HG02798 (cell line): Measurements from ENCODE around the gene PPP4R2.
"Not testable (repeated sequence)": the region's sequence is repeated elsewhere in the genome, so short reads cannot be mapped to it uniquely, and the experiment has no call there.

Experiments used
- ATAC-seq: cut with Tn5 transposase; IDR thresholded peaks from one replicate; pipeline ENCODE4 v1.9.1; 2021; ENCODE audit warnings: mild to moderate bottlenecking; ENCODE audit not compliant: unreplicated experiment, poor library complexity

Gene PPP4R2

GRCh38 chr3:73061416-73061815 is 64.8 kb downstream of the PPP4R2 start, which contains the start of gene EBLN2:
Gene EBLN2 (plus strand): TSS chr3:73061659. CDS start chr3:73062082, 423 bp downstream.
- ATAC-seq: no peak

DNA sequence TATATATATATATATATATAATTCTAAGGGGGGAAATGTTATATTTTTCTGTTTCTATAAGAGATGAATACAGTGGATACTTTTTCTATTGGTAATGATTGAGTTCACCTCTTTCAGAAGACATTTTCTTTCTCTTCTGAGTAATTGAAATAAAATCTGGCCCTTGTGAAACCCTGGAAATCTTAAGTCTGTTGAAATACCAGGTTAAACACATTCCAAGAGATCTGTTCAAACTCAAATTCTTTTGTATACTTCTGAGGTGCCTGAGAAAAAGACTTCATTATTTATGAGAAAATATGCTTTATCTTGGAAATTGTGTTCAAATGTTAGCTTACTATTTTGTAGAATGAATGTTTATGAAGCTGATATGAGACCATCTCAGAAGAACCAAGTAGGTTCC is 69.6 kb downstream of the PPP4R2 start:
- not testable (repeated sequence) for ATAC-seq

GRCh38 chr3:73068419-73068818 is 71.8 kb downstream of the PPP4R2 start:
- no peak for ATAC-seq

DNA sequence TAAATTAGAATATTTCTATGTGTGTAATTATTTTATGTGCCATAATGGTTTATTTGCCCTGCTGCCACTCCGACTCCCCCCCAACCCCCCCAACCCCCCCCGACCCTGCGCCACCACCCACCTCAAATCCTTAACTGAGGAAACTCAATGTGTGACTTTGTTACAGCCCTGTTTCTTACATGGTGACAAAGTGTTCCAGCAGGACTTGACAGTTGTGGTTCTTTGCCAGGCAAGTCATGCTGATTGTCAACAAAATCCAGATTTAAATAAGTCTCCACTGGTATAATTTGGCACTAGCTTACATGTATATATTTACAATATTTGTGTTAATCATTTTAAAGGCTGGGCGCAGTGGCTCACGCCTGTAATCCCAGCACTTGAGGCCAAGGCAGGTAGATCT is 72.6 kb downstream of the PPP4R2 start:
- no peak for ATAC-seq

- ATAC-seq: no peak
These were observed 73.3 kb downstream of the PPP4R2 start for GRCh38 chr3:73069775-73070444.

DNA sequence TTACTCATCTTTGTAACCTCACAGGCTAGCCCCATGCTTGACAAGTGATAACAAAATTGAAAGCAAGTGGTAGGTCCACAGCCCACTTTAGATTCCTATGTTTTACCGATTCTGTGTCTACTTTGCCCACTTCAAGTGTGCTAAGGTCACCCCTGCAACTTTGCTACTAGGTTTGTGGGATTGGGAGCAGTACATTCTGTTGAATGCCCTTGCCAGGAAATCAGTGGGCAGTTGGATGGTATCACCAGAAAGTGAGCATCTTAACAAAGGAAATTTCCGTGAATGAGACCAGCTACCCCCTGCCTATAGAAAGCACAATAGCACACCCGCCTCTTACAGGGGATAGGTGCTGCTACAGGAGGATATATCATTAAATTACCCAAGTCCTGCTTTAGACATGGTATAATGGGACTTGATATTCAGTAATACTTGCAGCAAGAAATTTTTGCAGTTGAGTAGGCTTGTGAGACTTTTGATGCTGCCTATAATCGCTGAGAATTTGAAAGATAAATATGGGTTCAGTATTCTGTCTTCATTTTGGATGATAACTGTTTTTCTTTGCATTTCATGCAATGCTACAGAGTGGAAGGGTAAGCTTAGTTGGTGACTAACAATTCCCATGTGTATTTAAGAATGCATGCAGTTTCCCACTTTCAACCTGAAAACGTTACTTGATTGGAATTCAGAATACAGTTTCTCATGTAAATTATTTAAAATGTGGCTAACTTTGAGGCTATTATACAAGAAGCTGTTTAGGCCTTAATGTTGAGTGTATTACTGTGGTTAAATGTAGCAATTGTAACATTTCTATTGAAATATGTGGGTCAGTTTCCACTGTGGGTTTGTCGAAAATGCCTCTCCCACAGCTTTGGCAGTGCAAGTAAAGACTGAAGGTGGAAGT is 74.3 kb downstream of the PPP4R2 start:
- no peak for ATAC-seq

DNA sequence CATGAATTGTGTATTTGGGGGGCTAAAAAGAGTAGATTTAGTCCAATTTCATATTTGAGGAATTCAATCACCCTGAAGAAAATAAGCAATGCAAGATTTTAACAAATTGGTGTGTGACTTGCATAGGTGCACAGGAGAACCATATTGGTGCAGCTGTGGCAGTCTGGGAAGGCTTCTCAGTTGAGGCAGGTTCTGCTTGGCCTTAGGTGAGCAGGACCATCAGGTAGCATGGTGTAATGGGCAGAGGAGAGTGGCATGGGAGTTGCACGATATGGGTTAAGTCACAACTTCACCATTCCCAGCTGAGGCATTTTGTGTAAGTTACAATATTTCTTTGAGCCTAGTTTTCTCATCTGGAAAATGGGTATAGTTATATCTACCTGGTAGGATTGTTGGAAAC is 75.3 kb downstream of the PPP4R2 start:
- no peak for ATAC-seq

- ATAC-seq: no peak
These were observed 76.0 kb downstream of the PPP4R2 start for GRCh38 chr3:73072634-73073033.

DNA sequence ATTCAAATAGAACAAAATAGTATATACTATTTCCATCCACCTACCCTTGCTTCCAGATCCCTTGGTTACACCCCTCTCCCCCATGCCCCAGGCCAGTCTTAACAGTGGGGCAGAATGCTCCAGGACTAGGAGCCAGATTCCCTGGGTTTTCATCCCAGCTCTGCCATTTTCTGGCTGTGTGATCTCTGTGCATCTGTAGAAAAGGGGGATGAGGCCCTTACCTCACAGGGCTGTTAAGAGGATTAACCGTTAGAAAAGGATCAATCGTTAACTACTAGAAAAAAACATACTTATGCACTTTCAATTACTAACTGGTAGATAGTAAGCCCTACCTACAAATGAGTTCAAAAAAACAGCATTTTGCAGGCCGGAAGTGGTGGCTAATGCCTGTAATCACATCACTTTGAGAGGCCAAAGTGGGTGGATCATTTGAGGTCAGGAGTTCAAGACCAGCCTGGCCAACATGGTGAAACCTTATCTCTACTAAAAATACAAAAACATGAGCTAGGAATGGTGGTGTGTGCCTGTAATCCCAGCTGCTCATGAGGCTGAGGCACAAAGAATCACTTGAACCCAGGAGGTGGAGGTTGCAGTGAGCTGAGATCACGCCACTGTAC is 76.6 kb downstream of the PPP4R2 start:
- ATAC-seq: no peak

DNA sequence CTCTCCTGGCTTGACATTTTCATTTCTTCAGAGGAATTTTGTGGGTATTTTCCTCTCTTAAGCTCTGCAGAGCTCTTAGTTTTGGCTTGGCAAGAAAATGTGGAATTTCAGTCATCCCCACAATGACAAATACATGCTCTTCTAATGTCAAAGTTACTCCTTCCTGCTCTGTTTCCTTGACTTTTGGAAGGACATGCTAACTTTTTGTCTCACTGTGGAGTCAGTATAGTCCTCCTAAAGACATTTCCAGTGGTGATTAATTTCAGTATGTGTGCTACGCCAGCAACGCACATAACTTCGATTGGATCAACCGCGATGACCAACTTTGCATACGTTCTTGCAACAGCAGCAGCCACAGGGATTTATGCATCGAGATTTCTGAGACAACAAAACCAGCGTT is 78.2 kb downstream of the PPP4R2 start:
- no peak for ATAC-seq

- ATAC-seq: no peak
These were observed 83.8 kb downstream of the PPP4R2 start for GRCh38 chr3:73080216-73080966.

DNA sequence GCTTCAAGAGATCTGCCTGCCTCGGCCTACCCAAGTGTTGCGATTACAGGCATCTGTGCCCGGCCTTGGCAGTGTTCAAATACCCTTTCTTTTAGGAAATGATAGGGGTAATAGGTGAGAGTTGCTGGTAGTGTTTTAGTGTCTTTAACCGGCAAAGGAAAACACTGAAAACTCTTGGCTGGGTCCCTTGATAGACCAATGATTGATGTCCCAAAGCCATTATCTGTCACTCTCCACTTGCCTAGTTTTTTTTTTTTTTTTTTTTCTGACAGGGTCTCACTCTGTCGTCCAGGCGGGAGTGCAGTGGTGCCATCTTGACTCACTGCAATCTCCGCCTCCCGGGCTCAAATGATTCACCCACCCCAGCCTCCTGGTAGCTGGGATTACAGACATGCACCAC is 84.5 kb downstream of the PPP4R2 start:
- no peak for ATAC-seq

DNA sequence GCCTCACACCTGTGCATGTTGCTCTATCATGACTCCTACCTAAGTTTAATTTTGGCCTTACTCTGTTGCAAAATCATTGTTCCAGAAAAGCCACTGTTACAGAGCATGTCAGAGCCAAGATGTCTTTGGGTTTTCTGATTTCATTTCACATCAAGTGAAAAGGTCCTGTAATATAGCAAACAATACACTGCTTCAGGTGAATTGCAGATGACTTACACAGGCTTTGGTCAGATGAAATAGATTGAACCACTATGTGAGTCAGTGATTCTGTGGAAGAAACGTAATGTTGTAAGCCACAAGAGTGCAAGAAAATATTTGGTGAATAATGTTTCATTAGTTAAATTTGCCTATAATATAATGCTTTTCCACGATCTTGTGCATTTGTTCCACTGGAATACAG is 87.6 kb downstream of the PPP4R2 start:
- ATAC-seq: no peak

DNA sequence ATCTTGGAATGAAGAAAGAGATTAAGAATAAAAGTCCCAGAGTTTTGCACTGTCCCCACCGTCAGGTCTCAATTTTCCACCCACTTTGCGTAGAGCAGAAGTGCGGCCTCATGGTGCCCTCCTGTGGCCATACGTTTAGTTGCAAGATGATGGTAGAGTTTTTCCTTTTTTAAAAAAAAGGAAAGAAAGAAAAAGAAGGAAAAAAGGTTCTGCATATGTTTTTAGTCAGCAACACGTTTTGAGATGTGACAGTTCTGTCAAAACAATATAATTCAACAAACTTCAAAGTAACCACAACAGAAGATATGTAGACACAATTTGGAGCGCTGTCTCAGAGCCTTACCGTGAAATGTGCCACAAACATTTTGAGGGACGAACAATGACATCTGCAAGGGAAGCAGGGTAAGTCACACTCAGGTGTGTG is 89.5 kb downstream of the PPP4R2 start:
- no peak for ATAC-seq

GRCh38 chr3:73094129-73094528 is 97.5 kb downstream of the PPP4R2 start:
- no peak for ATAC-seq

- no peak for ATAC-seq
These were observed 98.3 kb downstream of the PPP4R2 start for GRCh38 chr3:73094951-73095350.

DNA sequence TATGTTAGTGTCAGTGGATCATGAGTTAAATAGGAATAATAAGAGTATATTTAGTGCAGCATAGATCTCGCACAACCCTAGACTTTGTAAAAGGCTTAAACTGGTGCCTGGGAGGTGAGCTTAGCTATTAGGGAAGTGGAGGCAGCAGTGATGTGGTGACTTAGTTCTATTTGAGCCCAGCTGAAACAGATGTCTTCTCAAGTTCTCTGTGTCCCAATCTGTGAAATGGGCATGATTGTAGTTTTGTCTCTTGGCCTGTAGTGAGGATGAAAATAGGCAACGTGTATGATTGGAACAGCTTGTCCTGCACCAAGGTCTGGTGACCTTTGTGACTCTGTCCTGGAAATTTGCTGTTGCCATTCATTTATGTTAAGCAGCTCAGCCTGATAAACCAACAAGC is 99.6 kb downstream of the PPP4R2 start:
- ATAC-seq: no peak

DNA sequence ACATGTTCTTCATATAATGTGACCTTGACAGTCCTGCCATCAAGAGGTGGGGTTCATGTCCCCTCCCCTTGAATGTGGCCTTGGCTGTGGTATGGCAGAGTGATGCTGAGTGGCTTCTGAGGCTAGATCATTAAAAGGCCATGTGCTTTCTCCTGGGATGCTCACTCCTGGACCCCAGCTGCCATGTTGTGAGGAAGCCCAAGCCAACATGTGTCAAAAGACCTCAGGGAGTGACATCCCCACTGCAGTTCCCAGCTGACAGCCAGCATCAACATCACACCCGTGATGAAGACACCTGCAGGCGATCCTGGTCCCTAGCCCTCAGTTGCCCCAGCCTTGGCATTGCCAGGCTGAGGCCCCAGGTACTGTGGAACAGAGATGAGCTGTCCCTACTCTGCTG is 101.4 kb downstream of the PPP4R2 start:
- ATAC-seq: no peak

DNA sequence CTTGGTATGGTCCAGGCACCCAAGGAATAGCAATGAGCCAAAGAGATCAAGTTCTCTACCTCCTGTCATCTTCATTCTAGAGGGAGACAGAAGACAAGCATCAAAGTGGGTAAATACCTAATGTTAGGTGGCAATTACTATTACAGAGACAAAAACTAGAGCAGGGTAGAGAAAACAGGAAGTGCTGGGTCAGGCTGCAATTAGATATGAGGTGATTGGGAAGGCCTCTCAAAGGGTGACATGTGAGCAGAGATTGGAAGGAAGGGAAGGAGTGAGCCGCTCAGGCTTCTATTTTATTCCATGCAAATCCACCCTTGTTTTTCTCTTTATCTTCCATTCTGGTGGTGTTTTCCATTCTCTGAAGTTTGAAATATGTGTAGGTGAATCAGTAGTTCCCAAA is 102.3 kb downstream of the PPP4R2 start:
- ATAC-seq: no peak

DNA sequence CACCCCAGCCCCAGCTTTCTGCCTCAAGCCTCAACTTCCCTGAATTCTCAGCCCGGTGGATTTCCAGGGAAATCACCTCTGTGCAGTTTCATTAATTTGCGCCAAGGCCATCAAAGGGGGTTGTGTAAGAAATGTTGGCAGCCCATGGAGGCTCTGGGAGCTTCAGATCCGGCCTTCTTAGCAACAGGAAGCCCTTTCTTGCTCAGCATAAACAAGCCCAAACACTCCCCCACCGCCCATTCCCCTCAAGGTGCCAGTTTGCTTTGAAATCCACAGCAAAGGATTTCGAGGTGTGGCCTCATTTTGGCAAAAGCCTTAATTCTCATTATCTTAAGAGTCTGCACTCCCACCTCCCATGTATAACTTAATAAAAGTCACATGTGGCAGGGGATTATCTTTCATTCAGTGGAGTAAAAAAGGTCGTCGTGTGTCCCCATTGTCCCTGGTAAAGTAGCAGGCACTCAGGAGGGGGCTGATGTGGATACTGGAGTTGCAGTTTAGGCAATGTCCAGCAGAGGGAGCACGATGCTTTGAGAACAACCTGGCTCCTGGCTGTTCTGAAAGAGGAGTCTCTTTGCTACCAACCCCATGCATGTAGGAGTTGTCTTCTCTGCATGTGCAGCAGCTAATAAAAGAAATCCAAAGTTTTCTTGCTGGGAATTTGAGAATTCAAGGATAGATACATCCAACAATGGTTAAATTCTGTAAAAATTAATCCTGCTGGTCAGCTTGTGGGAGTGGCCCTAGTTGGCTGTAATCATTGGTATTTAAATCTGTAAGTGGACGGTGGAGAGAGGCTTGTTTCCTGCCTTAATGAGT is 104.3 kb downstream of the PPP4R2 start:
- peak; percentile 89 for ATAC-seq
